B cell (primary cell): ENCODE data around the gene TTLL8.

Experiments
- EZH2 ChIP-seq: IDR thresholded peaks from 2 replicates; pipeline ENCODE4 v1.6.1; 2012; ENCODE audit warnings: borderline replicate concordance, low read depth, mild to moderate bottlenecking, moderate library complexity, low read length; ENCODE audit not compliant: insufficient read depth, poor library complexity, severe bottlenecking
- TF ChIP-seq, protein P1 (sequence below): fragments of 200-600 bp; IDR thresholded peaks from one replicate; pipeline ENCODE4 v1.8.0; 2022; ENCODE audit warnings: antibody characterized with exemption, mild to moderate bottlenecking

DNA sequence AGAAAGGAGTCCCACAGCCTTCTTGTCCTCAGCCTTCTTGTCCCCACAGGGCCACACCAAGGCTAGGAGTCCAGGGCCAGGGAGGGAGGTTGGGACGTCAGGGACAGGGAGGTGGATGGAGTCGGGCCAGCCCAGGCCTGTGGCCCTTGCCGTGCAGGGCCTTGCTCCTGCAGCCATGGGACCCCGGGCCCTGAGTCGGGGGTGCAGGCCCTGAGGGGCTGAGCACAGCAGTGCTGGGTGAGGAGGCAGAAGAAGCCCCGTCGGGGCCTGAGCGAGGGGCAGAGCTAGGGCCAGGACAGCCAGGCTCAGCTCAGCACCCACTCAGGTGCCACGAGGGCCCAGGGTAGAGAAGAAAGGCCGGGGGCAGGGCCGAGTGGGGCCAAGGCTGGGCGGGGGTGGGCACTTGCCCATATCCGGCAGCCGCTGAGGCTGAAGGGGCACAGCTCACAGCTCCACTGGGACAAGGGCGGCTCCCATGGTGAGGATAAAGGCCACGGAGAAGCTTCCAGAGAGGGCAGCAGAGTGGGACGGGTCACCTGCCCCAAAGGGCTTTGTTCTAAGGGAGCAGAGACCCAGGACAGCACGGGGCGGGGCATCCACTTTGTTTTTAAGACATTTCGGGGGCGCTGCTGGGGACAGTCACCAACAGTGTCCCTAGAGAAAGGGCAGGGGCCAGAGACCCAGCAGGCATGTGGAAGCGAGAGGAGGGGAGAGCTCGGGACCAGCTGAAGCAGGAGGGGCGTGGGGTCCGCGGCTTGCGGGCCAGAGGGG lies 23.5 kb upstream of the TTLL8 start:
- TF ChIP-seq, protein P1, sequence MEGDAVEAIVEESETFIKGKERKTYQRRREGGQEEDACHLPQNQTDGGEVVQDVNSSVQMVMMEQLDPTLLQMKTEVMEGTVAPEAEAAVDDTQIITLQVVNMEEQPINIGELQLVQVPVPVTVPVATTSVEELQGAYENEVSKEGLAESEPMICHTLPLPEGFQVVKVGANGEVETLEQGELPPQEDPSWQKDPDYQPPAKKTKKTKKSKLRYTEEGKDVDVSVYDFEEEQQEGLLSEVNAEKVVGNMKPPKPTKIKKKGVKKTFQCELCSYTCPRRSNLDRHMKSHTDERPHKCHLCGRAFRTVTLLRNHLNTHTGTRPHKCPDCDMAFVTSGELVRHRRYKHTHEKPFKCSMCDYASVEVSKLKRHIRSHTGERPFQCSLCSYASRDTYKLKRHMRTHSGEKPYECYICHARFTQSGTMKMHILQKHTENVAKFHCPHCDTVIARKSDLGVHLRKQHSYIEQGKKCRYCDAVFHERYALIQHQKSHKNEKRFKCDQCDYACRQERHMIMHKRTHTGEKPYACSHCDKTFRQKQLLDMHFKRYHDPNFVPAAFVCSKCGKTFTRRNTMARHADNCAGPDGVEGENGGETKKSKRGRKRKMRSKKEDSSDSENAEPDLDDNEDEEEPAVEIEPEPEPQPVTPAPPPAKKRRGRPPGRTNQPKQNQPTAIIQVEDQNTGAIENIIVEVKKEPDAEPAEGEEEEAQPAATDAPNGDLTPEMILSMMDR: no peak
- no peak for TF ChIP-seq EZH2
